Ovary (tissue), 9 donors: ENCODE measurements around the gene HSPB1. TPM values are rescaled to one million over a fixed set of nuclear protein-coding genes. Genes with fewer than 3 reads are reported as not detected.

Source experiments
- DNase-seq, 5 donors: peaks; one replicate each; pipeline ENCODE4 v3.0.0-alpha.2; 2019 to 2020
- H3K27ac ChIP-seq, 2 donors: fragments of 200-600 bp; one replicate each; pipeline versions ENCODE4 v1.5.1 to v1.8.0; 2019 to 2022
- H3K27me3 ChIP-seq: fragments of 200-600 bp; one replicate; pipeline ENCODE4 v1.8.0; 2022
- H3K36me3 ChIP-seq: fragments of 200-600 bp; sonication (generic); one replicate; pipeline ENCODE4 v1.5.1; 2019
- H3K4me1 ChIP-seq: one replicate; pipeline ENCODE4 v1.8.1; 2013; ENCODE audit warnings: mild to moderate bottlenecking, moderate library complexity; ENCODE audit not compliant: insufficient read depth
- H3K4me3 ChIP-seq: fragments of 200-600 bp; sonication (generic); one replicate; pipeline ENCODE4 v1.5.1; 2017
- H3K9me3 ChIP-seq, 2 donors: fragments of 200-600 bp in 1 of 2; sonication (generic) in 1 of 2; one replicate each; pipeline versions ENCODE4 v1.5.1 to v1.8.1; 2013 to 2019; ENCODE audit warnings: mild to moderate bottlenecking in 1 of 2, moderate library complexity in 1 of 2
- EP300 ChIP-seq: sonication (generic); formaldehyde crosslinking; IDR thresholded peaks from one replicate; pipeline ENCODE4 v1.6.1; 2017; ENCODE audit warnings: antibody characterized with exemption
- POLR2A ChIP-seq: fragments of 450-650 bp; IDR thresholded peaks from one replicate; pipeline ENCODE4 v1.6.1; 2017; ENCODE audit warnings: antibody characterized with exemption, mild to moderate bottlenecking, moderate library complexity
- WGBS, 3 donors: extraction: QIAGEN DNeasy Blood & Tissue Kit in 1 of 3; methylation state at CpG; one replicate each; pipeline versions ENCODE4 v1.1.5 to v1.1.7; 2013 to 2017; 5-methylcytosine and 5-hydroxymethylcytosine counted together
- intact Hi-C, 4 donors: fragments of 100-400 bp; cut with DNase I; formaldehyde crosslinking; loops; one replicate each; pipeline versions ENCODE4 v1.11.0 to v1.15.1; 2022 to 2023
- polyA plus RNA-seq, 2 donors: library from polyadenylated mRNA; stranded (reverse); fragments of 200-250 nt in 1 of 2; fragments of 350-450 nt in 1 of 2; fragmentation: Illumina TruSeq in 1 of 2; extraction: RNeasy Lipid Tissue Mini Kit (QIAGEN cat#74804) in 1 of 2; gene quantifications; one replicate each; pipeline ENCODE4 v1.2.3, GENCODE V29; 2013 to 2014
- total RNA-seq, 7 donors: library from RNA; depleted of rRNA in 2 of 7; stranded (reverse); fragments of >200 nt in 2 of 7; fragmentation: NEBNext Ultra II Directional in 3 of 7; extraction: Animal tissue kit (Norgen Biotek cat#: 25700) in 3 of 7; gene quantifications; one replicate each; pipeline versions ENCODE4 v1.1.0 to v1.2.4, GENCODE V29; 2016 to 2023
- TF ChIP-seq, protein P1 (sequence below), 3 donors: fragments of 450-650 bp in 2 of 3; fragments of 200-600 bp in 1 of 3; IDR thresholded peaks; one replicate each; pipeline versions ENCODE4 v1.5.1 to v1.8.0; 2016 to 2022; ENCODE audit warnings: antibody characterized with exemption in 3 of 3, mild to moderate bottlenecking in 1 of 3
- donor health status: DM: no; HTN: no; CAD: no; lungs with moderate emphysema.
- donor health status: DM: no; HTN: no; CAD: no.
- donor health status: Bipolar disorder and iron deficiency.
- donor health status: DM: yes; HTN: yes; CAD: no.
- donor health status: DM: no; HTN: no; CAD: no.
- donor health status: DM: yes; HTN: yes; CAD: no.

HSPB1 gene
- total and polyA plus RNA-seq, 9 donors: 5.7 to 913 (median 430) TPM

DNA sequence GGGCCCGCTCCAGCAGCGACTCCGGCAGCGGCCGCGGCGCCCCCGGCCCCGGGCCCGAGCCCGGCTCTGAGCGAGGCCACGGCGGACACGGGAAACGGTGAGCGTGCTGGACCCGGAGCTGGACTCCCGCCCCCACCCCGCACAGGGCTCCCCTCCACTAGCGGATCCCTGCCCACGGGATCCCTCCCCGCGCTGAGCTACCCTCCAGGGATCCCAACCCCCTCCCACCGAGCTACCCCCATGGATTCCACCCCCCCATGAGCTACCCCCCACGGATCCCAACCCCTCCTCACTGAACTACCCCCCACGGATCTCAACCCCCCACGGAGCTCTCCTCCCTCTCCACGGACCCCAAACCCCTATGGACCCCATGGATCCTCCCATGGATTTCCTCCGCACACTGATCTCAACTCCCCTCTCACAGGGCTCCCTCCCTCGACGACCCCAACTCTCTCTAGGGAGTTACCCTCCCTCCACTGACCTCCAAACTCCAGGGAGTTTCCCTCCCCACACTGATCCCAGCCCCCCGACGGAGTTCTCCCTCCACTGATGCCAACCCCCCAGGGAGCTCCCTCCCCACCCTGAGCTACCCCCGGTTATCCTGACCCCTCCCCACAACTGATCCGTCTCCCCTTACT lies 20.6 kb upstream of the HSPB1 start:
- peak overlapping the region in 1 of 2 donors; percentile 79 for H3K27ac ChIP-seq
- intact Hi-C loops: loop anchor here in 1 of 4 donors (10.0 kb wide), 1 partner anchor 97 kb away; no protein-coding TSS in a partner anchor
- no peaks in the 10 kb centered on the region for H3K27me3 ChIP-seq
- H3K9me3 ChIP-seq: no peaks in the 10 kb centered on the region
- H3K4me1 ChIP-seq: peaks cover 2% of the 10 kb centered on the region
- H3K36me3 ChIP-seq: no peaks in the 10 kb centered on the region
- peak in 1 of 5 donors; percentile 49 for DNase-seq
- 1 to 5% (median 3%) methylated on average over 6 to 36 of the region's 36 CpGs for WGBS, 3 donors
- no peak for TF ChIP-seq POLR2A
- no peak for TF ChIP-seq EP300
- TF ChIP-seq, protein P1, sequence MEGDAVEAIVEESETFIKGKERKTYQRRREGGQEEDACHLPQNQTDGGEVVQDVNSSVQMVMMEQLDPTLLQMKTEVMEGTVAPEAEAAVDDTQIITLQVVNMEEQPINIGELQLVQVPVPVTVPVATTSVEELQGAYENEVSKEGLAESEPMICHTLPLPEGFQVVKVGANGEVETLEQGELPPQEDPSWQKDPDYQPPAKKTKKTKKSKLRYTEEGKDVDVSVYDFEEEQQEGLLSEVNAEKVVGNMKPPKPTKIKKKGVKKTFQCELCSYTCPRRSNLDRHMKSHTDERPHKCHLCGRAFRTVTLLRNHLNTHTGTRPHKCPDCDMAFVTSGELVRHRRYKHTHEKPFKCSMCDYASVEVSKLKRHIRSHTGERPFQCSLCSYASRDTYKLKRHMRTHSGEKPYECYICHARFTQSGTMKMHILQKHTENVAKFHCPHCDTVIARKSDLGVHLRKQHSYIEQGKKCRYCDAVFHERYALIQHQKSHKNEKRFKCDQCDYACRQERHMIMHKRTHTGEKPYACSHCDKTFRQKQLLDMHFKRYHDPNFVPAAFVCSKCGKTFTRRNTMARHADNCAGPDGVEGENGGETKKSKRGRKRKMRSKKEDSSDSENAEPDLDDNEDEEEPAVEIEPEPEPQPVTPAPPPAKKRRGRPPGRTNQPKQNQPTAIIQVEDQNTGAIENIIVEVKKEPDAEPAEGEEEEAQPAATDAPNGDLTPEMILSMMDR (IDR thresholded peaks at IDR 0.05): no peak
- H3K4me3 ChIP-seq: peak overlapping the region; percentile 58

DNA sequence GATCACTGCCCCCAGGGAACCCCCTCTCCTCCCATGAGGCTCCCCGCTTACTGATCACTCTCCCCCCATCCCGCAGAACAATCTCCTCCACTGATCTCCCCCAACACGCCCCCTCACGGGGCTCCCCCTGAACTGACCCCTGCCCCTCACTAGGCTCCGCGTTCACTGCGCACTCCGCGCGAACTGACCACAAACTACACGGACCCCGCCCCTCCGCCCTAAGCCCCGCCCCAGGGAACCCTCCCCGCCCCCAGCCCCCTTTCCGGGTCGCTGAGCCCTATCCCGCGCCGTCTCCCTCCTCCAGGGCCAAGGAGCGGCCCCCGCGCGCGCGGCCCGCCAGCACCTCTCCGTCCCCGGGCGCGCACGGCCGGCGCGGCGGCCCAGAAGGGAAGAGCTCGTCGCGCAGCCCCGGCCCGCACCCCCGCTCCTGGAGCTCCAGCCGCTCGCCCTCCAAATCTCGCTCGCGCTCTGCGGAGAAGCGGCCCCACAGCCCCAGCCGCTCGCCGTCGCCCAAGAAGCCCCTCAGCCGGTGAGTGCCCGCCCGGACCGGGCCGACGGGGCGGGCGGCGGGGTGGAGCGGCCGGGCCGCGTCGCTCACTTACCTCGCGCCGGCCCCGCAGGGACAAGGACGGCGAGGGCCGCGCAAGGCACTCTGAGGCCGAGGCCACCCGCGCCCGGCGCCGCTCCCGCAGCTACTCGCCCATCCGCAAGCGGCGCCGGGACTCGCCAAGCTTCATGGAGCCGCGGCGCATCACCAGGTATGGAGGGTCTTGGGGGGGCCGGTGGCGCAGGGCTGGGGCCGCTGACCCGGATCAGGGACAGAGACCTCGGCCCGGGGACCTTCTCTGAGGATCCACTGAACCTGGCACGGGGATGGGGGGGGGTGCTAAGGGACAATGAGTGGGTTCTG lies 19.9 kb upstream of the HSPB1 start:
- WGBS, 3 donors: 2 to 3% (median 2%) methylated on average over 58 to 97 of the region's 98 CpGs
- Histone ChIP-seq H3K4me3 (peak overlapping the region; percentile 58), H3K36me3 (no peaks in the 10 kb centered on the region), H3K9me3 (no peaks in the 10 kb centered on the region), H3K4me1 (peaks cover 2% of the 10 kb centered on the region), H3K27ac (peak overlapping the region in 1 of 2 donors; percentile 85), H3K27me3 (no peaks in the 10 kb centered on the region)
- TF ChIP-seq, protein P1 (IDR thresholded peaks at IDR 0.05): no peak
- TF ChIP-seq EP300 (no peak), POLR2A (no peak)
- intact Hi-C loops: loop anchor here in 1 of 4 donors (10.0 kb wide), 1 partner anchor 98 kb away; no protein-coding TSS in a partner anchor
- peak; percentile 67 to 74 (median 73) for DNase-seq

DNA sequence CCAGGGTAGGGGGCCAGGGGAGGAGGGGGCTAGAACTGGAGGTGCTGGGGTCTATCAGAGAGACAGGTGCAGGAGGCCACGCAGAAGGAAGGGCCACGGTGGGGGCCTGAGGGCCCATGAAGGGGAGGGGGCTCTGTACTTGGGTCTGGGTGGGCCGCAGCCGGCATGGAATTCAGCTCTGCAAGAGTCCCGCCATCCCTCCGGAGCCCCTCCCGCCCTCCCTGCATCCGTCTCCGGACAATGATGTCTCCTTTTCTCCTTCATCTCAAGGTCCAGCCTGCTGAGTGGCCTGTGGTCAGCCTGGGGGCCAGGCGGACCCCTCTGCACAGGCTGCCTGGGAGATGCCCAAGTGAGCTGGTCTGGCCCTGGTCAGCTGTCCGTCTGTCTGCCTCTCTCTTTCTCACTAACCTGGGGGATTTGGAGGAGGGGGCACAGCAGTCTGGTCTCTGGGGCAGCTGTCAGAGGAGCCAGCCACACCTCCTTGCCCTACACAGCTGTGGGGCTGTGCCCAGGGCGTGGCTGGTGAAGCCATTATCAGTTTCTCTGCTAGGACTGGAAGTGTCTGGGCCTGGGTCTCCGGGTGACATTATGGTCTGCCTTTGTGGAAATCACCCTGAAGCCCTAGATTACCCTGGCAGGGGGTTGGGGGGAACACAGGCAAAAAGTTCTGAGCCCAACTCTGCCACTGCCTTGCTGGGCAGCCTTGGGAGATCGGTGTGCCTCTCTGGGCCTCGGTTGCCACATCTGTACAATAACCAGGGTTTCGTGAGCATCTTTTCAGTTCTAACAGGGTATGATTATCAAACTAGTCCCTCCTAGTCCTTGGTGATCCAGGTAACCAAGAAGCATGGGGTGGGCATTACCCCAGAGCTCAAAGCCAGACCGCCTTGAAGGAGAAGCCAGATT lies 19.0 kb upstream of the HSPB1 start:
- Histone ChIP-seq H3K27me3 (no peaks in the 10 kb centered on the region), H3K4me1 (peaks cover 2% of the 10 kb centered on the region), H3K4me3 (peak overlapping the region; percentile 58), H3K9me3 (no peaks in the 10 kb centered on the region), H3K27ac (peak overlapping the region in 1 of 2 donors; percentile 85), H3K36me3 (no peaks in the 10 kb centered on the region)
- 64 to 72% (median 70%) methylated on average over 16 to 17 of the region's 17 CpGs for WGBS, 3 donors
- TF ChIP-seq EP300 (no peak), POLR2A (no peak)
- TF ChIP-seq, protein P1 (IDR thresholded peaks at IDR 0.05): no peak
- no peak for DNase-seq
- intact Hi-C loops: loop anchor here in 1 of 4 donors (10.0 kb wide), 1 partner anchor 99 kb away; no protein-coding TSS in a partner anchor
